GM23248 (cell line): ENCODE results near the gene ZIC4. TPM values are rescaled to one million over a fixed set of nuclear protein-coding genes. Genes with fewer than 3 reads are reported as not detected.
A peak's percentile ranks its signal among the peaks of the same experiment; 100 is the strongest.

Experiments
- DNase-seq: peaks from one replicate; pipeline ENCODE4 v3.0.0-alpha.2; 2015
- H2AFZ ChIP-seq: fragments of 200-600 bp; sonication (generic); 2 replicates; pipeline ENCODE4 v1.6.1; 2016; ENCODE audit warnings: antibody characterized with exemption
- H3F3A ChIP-seq: fragments of 200-600 bp; sonication (generic); 2 replicates; pipeline ENCODE4 v1.6.1; 2016; ENCODE audit warnings: mild to moderate bottlenecking, antibody characterized with exemption, mixed run types; ENCODE audit not compliant: insufficient read depth
- H3K27ac ChIP-seq: fragments of 200-600 bp; sonication (generic); 2 replicates; pipeline ENCODE4 v1.5.1; 2016; ENCODE audit warnings: mild to moderate bottlenecking
- H3K27me3 ChIP-seq: fragments of 200-600 bp; sonication (generic); replicated peaks from 2 replicates; pipeline ENCODE4 v1.6.1; 2016; ENCODE audit warnings: mild to moderate bottlenecking; ENCODE audit not compliant: insufficient read depth
- H3K36me3 ChIP-seq: fragments of 200-600 bp; sonication (generic); 2 replicates; pipeline ENCODE4 v1.6.1; 2016; ENCODE audit warnings: low read depth, mild to moderate bottlenecking
- H3K4me1 ChIP-seq: fragments of 200-600 bp; sonication (generic); 2 replicates; pipeline ENCODE4 v1.6.1; 2016; ENCODE audit warnings: mild to moderate bottlenecking; ENCODE audit not compliant: insufficient read depth
- H3K4me2 ChIP-seq: fragments of 200-600 bp; sonication (generic); one replicate; pipeline ENCODE4 v1.6.1; 2016; ENCODE audit warnings: mild to moderate bottlenecking; ENCODE audit not compliant: unreplicated experiment
- H3K4me3 ChIP-seq: fragments of 200-600 bp; sonication (generic); 2 replicates; pipeline ENCODE4 v1.5.1; 2016; ENCODE audit warnings: mild to moderate bottlenecking
- H3K79me2 ChIP-seq: fragments of 200-600 bp; sonication (generic); 2 replicates; pipeline ENCODE4 v1.6.1; 2016; ENCODE audit warnings: mild to moderate bottlenecking; ENCODE audit not compliant: insufficient read depth
- H3K9ac ChIP-seq: fragments of 200-600 bp; sonication (generic); 2 replicates; pipeline ENCODE4 v1.6.1; 2016; ENCODE audit warnings: mild to moderate bottlenecking
- H3K9me2 ChIP-seq: fragments of 200-600 bp; sonication (generic); 2 replicates; pipeline ENCODE4 v1.6.1; 2016; ENCODE audit warnings: mixed run types, mild to moderate bottlenecking, moderate library complexity; ENCODE audit not compliant: insufficient read depth
- H3K9me3 ChIP-seq: fragments of 200-600 bp; sonication (generic); one replicate; pipeline ENCODE4 v1.6.1; 2017; ENCODE audit warnings: low read depth
- H4K20me1 ChIP-seq: fragments of 200-600 bp; sonication (generic); 2 replicates; pipeline ENCODE4 v1.6.0; 2016; ENCODE audit not compliant: insufficient read depth
- EZH2 ChIP-seq: fragments of 200-600 bp; sonication (generic); IDR thresholded peaks from 2 replicates; pipeline ENCODE4 v1.6.1; 2018; ENCODE audit warnings: antibody characterized with exemption, mild to moderate bottlenecking; ENCODE audit not compliant: insufficient read depth, poor library complexity, severe bottlenecking
- EZH2phosphoT487 ChIP-seq: fragments of 200-600 bp; sonication (generic); IDR thresholded peaks from 2 replicates; pipeline ENCODE4 v1.6.1; 2018; ENCODE audit warnings: antibody characterized with exemption, moderate library complexity, mild to moderate bottlenecking, low read depth; ENCODE audit not compliant: insufficient read depth
- WGBS, 2 experiments: methylation state at CpG; one replicate each; pipeline ENCODE4 v1.1.6; 2015 to 2017; ENCODE audit warnings: low lambda C conversion rate in 2 of 2, low coverage in 1 of 2; ENCODE audit errors: missing lambda C conversion rate in 2 of 2; 5-methylcytosine and 5-hydroxymethylcytosine counted together
- in situ Hi-C: fragments of 300-500 bp; cut with MboI; formaldehyde crosslinking; loops from 2 replicates; pipeline ENCODE4 v1.15.0; 2020
- polyA plus RNA-seq: library from polyadenylated mRNA; unstranded; fragments of >200 nt; fragmentation: Nextera tagmentation; extraction: Ambion mirVana; gene quantifications from 2 replicates; pipeline ENCODE4 v1.2.1, GENCODE V29; 2016
- total RNA-seq: library from RNA; depleted of rRNA; stranded (reverse); fragments of >200 nt; shearing (Covaris generic); gene quantifications from 2 replicates; pipeline ENCODE4 v1.2.3, GENCODE V29; 2014

The ZIC4 gene
- total and polyA plus RNA-seq, 2 experiments from 2014 or later: 4.3 to 7.0 TPM

DNA sequence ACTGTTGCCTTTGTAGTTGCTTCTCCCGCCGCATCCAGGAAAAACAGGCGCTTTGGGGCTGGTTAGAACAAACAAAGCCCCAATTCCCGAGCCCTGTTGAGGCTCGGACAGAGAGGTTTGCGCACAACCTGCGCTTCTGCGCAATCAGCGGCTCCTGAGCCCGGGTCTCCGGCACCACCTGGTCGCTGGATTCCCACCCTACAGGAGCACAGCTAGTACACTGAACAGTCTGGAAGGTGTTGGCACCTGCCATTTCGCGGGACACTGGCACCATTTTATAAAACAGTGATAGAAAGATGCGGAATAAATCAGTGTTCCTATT is 13.8 kb downstream of the ZIC4 start:
- peak overlapping the region; percentile 86 for H3K4me2 ChIP-seq
- no peaks in the 10 kb centered on the region; the same call in 1 of the 2 replicates for H3K36me3 ChIP-seq
- peak overlapping the region; percentile 82 for H3K27ac ChIP-seq
- no peak for DNase-seq
- H3K9me2 ChIP-seq: no peaks in the 10 kb centered on the region
- H3K4me3 ChIP-seq: peak overlapping the region; percentile 96
- H3F3A ChIP-seq: 0 out of 2 replicates have a peak, but pooled peaks cover 4% of the 10 kb centered on the region
- peak overlapping the region; percentile 98 for H3K9ac ChIP-seq
- H4K20me1 ChIP-seq: no peaks in the 10 kb centered on the region
- no peaks in the 10 kb centered on the region for H3K9me3 ChIP-seq
- H2AFZ ChIP-seq: peak overlapping the region; percentile 96
- 0 out of 2 replicates have a peak, but pooled peaks cover 6% of the 10 kb centered on the region for H3K4me1 ChIP-seq
- in situ Hi-C loops: no loop called here
- peaks cover 44% of the 10 kb centered on the region for H3K79me2 ChIP-seq
- no peak for TF ChIP-seq EZH2
- TF ChIP-seq EZH2phosphoT487: no peak
- 0 to 2% methylated on average over 15 of the region's 15 CpGs for WGBS, 2 experiments
- no peaks in the 10 kb centered on the region for H3K27me3 ChIP-seq

DNA sequence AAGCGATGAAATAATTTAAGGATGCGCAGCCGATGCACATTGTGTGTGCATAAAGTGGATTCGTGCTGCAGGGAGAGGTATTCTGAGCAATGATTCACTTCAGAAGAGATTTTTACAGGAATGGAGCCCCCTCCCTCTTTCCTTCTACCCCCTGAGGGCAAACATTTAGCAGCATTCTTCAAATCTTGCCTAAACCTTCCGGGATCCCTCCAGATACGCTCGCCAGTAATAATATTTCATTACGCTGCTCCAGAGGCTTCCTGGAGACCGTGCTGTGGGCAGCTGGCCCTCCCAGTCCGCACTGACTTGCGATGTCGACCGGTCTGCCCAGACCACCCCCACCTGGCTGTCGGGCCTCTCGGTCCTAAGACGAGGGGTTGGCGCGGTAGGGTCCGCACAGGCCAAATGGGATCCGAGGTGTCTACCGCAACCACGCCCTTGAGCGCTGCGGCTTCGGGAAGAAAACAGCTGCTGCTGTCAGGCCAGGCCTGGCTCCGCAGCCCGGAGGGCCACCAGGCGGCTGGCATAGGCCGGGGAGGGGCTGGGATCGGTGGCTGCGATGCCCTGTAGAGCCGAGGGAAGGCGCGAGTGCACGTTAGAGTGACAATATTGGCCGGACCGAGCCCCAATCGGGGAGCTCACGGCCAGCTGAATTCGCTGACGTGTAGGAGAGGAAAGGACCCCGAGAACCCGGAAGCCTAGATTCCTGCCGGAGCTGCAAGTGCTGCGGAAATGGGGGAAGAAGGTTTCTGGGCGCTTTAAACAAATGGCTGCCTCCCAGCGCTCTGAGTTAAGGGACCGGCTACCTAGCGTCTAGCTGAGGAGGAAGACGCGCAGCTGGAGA is 14.3 kb downstream of the ZIC4 start:
- H2AFZ ChIP-seq: peak overlapping the region; percentile 96
- peak overlapping the region; percentile 86 for H3K4me2 ChIP-seq
- peaks cover 38% of the 10 kb centered on the region for H3K79me2 ChIP-seq
- H3K9me3 ChIP-seq: no peaks in the 10 kb centered on the region
- H3K4me3 ChIP-seq: peak overlapping the region; percentile 96
- H3K27ac ChIP-seq: peak overlapping the region; percentile 82
- peak; percentile 96 for DNase-seq
- in situ Hi-C loops: no loop called here
- 0 out of 2 replicates have a peak, but pooled peaks cover 4% of the 10 kb centered on the region for H3F3A ChIP-seq
- peak overlapping the region; percentile 98 for H3K9ac ChIP-seq
- no peaks in the 10 kb centered on the region for H3K27me3 ChIP-seq
- H4K20me1 ChIP-seq: no peaks in the 10 kb centered on the region
- WGBS, 2 experiments: 6 to 7% methylated on average over 50 to 51 of the region's 51 CpGs
- H3K36me3 ChIP-seq: no peaks in the 10 kb centered on the region; the same call in 1 of the 2 replicates
- 0 out of 2 replicates have a peak, but pooled peaks cover 6% of the 10 kb centered on the region for H3K4me1 ChIP-seq
- TF ChIP-seq EZH2phosphoT487: no peak
- TF ChIP-seq EZH2: no peak
- no peaks in the 10 kb centered on the region for H3K9me2 ChIP-seq

DNA sequence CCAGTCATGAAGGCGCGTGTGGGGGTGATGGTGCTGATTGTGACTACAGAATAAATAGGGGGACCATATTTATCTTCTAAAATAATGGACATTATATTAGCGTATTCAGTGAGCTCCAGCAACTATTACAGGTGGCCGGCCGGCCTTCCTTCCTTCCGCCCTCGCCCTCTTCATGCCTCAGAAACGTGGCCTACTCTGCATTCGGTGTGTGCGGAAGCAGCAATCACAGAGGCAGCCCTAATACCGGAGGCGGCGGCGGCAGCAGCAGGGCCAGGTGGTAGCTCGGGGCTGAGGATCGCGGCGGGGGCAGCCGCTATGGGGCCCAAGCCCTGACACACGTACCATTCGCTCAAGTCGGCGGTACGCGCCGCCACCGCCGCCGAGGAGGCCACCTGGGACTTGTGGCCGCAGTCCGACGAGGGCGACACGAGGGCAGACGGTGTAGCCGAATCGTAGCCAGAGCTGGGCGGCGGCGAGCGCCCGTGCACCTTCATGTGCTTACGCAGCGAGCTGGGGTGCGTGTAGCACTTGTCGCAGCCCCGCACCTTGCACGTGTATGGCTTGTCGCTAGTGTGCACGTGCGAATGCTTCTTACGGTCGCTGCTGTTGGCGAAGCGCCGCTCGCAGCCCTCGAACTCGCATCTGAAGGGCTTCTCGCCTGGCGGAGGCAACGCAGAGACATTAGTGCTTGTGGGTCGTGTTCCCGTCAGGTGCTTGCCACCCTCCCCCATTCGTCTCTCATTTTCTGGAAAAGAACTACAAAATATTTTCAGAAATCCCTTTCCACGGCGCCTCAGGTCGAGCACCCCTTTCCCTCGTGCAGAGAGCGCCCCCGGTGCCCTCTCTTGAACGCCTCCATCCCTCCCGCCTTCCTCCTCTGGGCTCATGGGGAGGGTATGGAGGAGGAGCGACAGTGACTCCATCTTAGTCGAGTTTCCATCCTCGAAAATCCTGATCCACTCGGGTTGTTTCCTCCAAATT is 15.5 kb downstream of the ZIC4 start:
- no peak overlapping the region for H3K4me3 ChIP-seq
- no peaks in the 10 kb centered on the region for H4K20me1 ChIP-seq
- H3F3A ChIP-seq: 0 out of 2 replicates have a peak, but pooled peaks cover 4% of the 10 kb centered on the region
- H3K4me1 ChIP-seq: 0 out of 2 replicates have a peak, but pooled peaks cover 6% of the 10 kb centered on the region
- no peaks in the 10 kb centered on the region for H3K36me3 ChIP-seq
- in situ Hi-C loops: no loop called here
- WGBS, 2 experiments: 90 to 91% methylated on average over 55 to 77 of the region's 77 CpGs
- no peak for DNase-seq
- H3K27ac ChIP-seq: no peak overlapping the region
- TF ChIP-seq EZH2phosphoT487 (no peak), EZH2 (no peak)
- no peak overlapping the region for H3K4me2 ChIP-seq
- no peaks in the 10 kb centered on the region for H3K9me3 ChIP-seq
- H2AFZ ChIP-seq: no peak overlapping the region
- H3K27me3 ChIP-seq: no peaks in the 10 kb centered on the region
- no peak overlapping the region for H3K9ac ChIP-seq
- no peaks in the 10 kb centered on the region for H3K9me2 ChIP-seq
- peaks cover 27% of the 10 kb centered on the region for H3K79me2 ChIP-seq

DNA sequence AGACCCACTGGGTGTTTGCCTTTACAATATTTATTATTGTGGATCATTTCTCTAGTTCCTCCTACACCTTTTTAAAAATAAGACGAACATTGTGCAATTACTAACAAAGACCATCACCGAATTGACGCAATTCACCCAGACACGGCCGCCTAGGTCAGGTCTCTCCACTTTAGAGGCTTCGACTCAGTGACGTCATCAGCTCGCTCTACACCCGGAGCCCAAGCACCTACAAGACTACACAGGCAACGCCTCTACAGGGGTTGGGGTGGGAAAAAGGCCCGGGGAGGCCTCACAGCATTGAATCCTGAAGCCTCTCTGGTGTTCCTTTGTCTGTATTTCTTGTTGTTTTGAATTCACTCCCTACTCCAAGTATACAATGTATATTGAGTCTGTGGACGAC is 16.6 kb downstream of the ZIC4 start:
- Histone ChIP-seq H2AFZ (no peak overlapping the region), H3K9me2 (no peaks in the 10 kb centered on the region), H3K9me3 (no peaks in the 10 kb centered on the region), H3K4me1 (no peaks in the 10 kb centered on the region), H3F3A (0 out of 2 replicates have a peak, but pooled peaks cover 4% of the 10 kb centered on the region), H3K27ac (no peak overlapping the region), H3K4me3 (no peak overlapping the region), H3K4me2 (no peak overlapping the region), H3K9ac (no peak overlapping the region), H3K79me2 (peaks cover 15% of the 10 kb centered on the region), H3K36me3 (no peaks in the 10 kb centered on the region), H3K27me3 (no peaks in the 10 kb centered on the region), H4K20me1 (no peaks in the 10 kb centered on the region)
- TF ChIP-seq EZH2phosphoT487: no peak
- no peak for TF ChIP-seq EZH2
- in situ Hi-C loops: no loop called here
- no peak for DNase-seq
- 87 to 90% methylated on average over 12 of the region's 12 CpGs for WGBS, 2 experiments
